Neural cell (in vitro differentiated cells): ENCODE data around the gene JUND. TPM values are rescaled to one million over a fixed set of nuclear protein-coding genes. Genes with fewer than 3 reads are reported as not detected.
A peak's percentile ranks its signal among the peaks of the same experiment; 100 is the strongest.

Source experiments
- H2AFZ ChIP-seq: fragments of 200-600, 300-800 bp; sonication (generic), shearing (Covaris generic); 2 replicates; pipeline ENCODE4 v1.6.0; 2014; ENCODE audit warnings: low read depth, mild to moderate bottlenecking, antibody characterized with exemption, low read length, moderate library complexity
- H3F3A ChIP-seq: fragments of 200-600 bp; shearing (Covaris generic); 2 replicates; pipeline ENCODE4 v1.6.1; 2016; ENCODE audit warnings: mild to moderate bottlenecking, moderate library complexity, mixed read lengths, antibody characterized with exemption, low read length; ENCODE audit not compliant: insufficient read depth, poor library complexity, severe bottlenecking
- H3K27ac ChIP-seq: fragments of 200-600, 300-800 bp; sonication (generic), shearing (Covaris generic); 2 replicates; pipeline ENCODE4 v1.5.1; 2014; ENCODE audit warnings: mild to moderate bottlenecking, low read length, moderate library complexity
- H3K27me3 ChIP-seq: fragments of 300-800, 200-600 bp; sonication (generic), shearing (Covaris generic); 2 replicates; pipeline ENCODE4 v1.6.0; 2014; ENCODE audit warnings: mild to moderate bottlenecking, low read depth, low read length, moderate library complexity; ENCODE audit not compliant: insufficient read depth
- H3K36me3 ChIP-seq: fragments of 300-800, 200-600 bp; sonication (generic), shearing (Covaris generic); 2 replicates; pipeline ENCODE4 v1.5.1; 2014; ENCODE audit warnings: mild to moderate bottlenecking, antibody characterized with exemption, low read length, moderate library complexity; ENCODE audit not compliant: insufficient read depth
- H3K4me2 ChIP-seq: fragments of 300-800, 200-600 bp; sonication (generic), shearing (Covaris generic); 2 replicates; pipeline ENCODE4 v1.6.0; 2014; ENCODE audit warnings: mild to moderate bottlenecking, low read length
- H3K4me3 ChIP-seq: fragments of 300-800, 200-600 bp; sonication (generic), shearing (Covaris generic); 2 replicates; pipeline ENCODE4 v1.5.1; 2014; ENCODE audit warnings: mild to moderate bottlenecking, low read length, moderate library complexity
- H3K79me2 ChIP-seq: fragments of 200-600 bp; shearing (Covaris generic); replicated peaks from 2 replicates; pipeline ENCODE4 v1.6.0; 2014; ENCODE audit warnings: mild to moderate bottlenecking, low read length, moderate library complexity; ENCODE audit not compliant: insufficient read depth
- H3K9ac ChIP-seq: fragments of 300-800, 200-600 bp; sonication (generic), shearing (Covaris generic); 2 replicates; pipeline ENCODE4 v1.6.1; 2016; ENCODE audit warnings: mild to moderate bottlenecking, low read length, mixed read lengths
- H3K9me2 ChIP-seq: fragments of 200-600 bp; shearing (Covaris generic); 2 replicates; pipeline ENCODE4 v1.6.1; 2016; ENCODE audit warnings: mild to moderate bottlenecking, low read length, mixed read lengths; ENCODE audit not compliant: insufficient read depth
- H3K9me3 ChIP-seq: fragments of 200-600, 300-800 bp; sonication (generic), shearing (Covaris generic); 2 replicates; pipeline ENCODE4 v1.6.1; 2016; ENCODE audit warnings: mild to moderate bottlenecking, mixed run types, low read length, moderate library complexity, mixed read lengths
- H4K20me1 ChIP-seq: fragments of 200-600 bp; shearing (Covaris generic); 2 replicates; pipeline ENCODE4 v1.6.1; 2016; ENCODE audit warnings: mild to moderate bottlenecking, mixed run types; ENCODE audit not compliant: insufficient read depth
- EP300 ChIP-seq: fragments of 450-650 bp; conservative IDR thresholded peaks from 2 replicates; pipeline ENCODE4 v1.6.1; 2014; ENCODE audit warnings: antibody characterized with exemption, mild to moderate bottlenecking, moderate library complexity; ENCODE audit not compliant: poor library complexity, severe bottlenecking
- EZH2 ChIP-seq: fragments of 200-600, 300-800 bp; shearing (Covaris generic), sonication (generic); IDR thresholded peaks from 2 replicates; pipeline ENCODE4 v1.6.1; 2014; ENCODE audit warnings: antibody characterized with exemption, low read length, borderline replicate concordance, mild to moderate bottlenecking; ENCODE audit not compliant: insufficient read depth, poor library complexity, severe bottlenecking
- MXI1 ChIP-seq: fragments of 450-650 bp; conservative IDR thresholded peaks from 2 replicates; pipeline ENCODE4 v1.6.1; 2014; ENCODE audit warnings: antibody characterized with exemption, mild to moderate bottlenecking; ENCODE audit not compliant: poor library complexity, severe bottlenecking
- POLR2AphosphoS5 ChIP-seq: IDR thresholded peaks from 2 replicates; pipeline ENCODE4 v1.6.1; 2012
- RAD21 ChIP-seq: fragments of 450-650 bp; conservative IDR thresholded peaks from 2 replicates; pipeline ENCODE4 v1.6.1; 2014; ENCODE audit warnings: antibody characterized with exemption, mild to moderate bottlenecking, moderate library complexity
- SMC3 ChIP-seq: fragments of 450-650 bp; conservative IDR thresholded peaks from 2 replicates; pipeline ENCODE4 v1.6.1; 2014; ENCODE audit warnings: antibody characterized with exemption, mild to moderate bottlenecking, moderate library complexity; ENCODE audit not compliant: poor library complexity
- TAF1 ChIP-seq: IDR thresholded peaks from 2 replicates; pipeline ENCODE4 v1.6.1; 2012; ENCODE audit warnings: low read depth
- polyA plus RNA-seq: library from polyadenylated mRNA; depleted of rRNA; stranded (reverse); fragments of >200 nt; gene quantifications from 2 replicates; pipeline ENCODE4 v1.2.3, GENCODE V29; 2014
- TF ChIP-seq, protein P1 (sequence below): fragments of 450-650 bp; IDR thresholded peaks from 2 replicates; pipeline ENCODE4 v1.5.1; 2014; ENCODE audit warnings: antibody characterized with exemption, mild to moderate bottlenecking, moderate library complexity; ENCODE audit not compliant: poor library complexity, severe bottlenecking
- TF ChIP-seq, protein P2 (sequence below): IDR thresholded peaks from 2 replicates; pipeline ENCODE4 v1.6.1; 2012; ENCODE audit warnings: borderline replicate concordance

JUND gene
- polyA plus RNA-seq, 1 donor from 2014 or later, result 94.9 TPM

DNA sequence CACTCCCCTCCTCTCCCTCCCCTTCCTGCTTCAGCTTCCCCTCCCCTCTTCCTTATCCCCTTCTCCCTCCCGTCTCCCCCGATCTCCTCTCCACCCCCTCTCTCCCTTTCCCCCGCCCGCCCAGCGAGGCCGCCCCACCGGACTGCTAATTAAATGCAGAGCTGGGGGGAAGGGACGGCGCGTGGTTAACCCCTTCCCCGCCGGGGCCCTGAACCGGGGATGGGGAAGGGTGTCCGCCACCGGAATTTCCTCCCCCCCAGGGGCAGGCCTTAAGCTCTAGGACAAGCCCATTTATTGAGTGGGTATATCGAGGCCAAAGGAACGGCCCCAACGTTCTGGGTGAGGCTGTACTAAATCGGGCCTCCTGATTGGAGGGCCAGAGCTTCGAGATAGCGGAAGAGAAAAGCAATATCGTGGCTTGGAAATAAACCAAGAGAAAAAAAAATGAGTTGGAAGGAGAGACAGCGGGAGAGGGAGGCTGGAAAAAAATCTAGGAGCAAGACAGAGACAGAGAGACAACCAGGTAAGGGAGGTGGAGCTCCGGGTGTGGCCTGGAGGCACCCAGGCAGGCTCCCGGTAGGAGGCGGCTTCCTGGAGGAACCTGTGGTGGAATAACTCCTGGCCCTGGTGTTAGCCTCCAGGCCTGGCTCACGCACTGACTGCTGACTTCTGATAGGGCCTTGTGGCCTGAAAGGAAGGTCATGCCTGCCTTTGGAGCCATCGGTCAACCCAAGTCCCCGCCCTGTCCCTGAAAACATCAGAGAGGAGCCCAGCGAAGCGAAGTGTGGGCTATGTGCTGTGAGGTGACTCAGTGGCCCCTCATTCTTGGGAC lies 11.6 kb upstream of the JUND start:
- no peaks in the 10 kb centered on the region for H3F3A ChIP-seq
- H2AFZ ChIP-seq, result no peak overlapping the region
- TF ChIP-seq EP300, result no peak
- TF ChIP-seq POLR2AphosphoS5, result no peak
- no peak for TF ChIP-seq SMC3
- TF ChIP-seq, protein P1, sequence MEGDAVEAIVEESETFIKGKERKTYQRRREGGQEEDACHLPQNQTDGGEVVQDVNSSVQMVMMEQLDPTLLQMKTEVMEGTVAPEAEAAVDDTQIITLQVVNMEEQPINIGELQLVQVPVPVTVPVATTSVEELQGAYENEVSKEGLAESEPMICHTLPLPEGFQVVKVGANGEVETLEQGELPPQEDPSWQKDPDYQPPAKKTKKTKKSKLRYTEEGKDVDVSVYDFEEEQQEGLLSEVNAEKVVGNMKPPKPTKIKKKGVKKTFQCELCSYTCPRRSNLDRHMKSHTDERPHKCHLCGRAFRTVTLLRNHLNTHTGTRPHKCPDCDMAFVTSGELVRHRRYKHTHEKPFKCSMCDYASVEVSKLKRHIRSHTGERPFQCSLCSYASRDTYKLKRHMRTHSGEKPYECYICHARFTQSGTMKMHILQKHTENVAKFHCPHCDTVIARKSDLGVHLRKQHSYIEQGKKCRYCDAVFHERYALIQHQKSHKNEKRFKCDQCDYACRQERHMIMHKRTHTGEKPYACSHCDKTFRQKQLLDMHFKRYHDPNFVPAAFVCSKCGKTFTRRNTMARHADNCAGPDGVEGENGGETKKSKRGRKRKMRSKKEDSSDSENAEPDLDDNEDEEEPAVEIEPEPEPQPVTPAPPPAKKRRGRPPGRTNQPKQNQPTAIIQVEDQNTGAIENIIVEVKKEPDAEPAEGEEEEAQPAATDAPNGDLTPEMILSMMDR, result no peak
- no peak for TF ChIP-seq RAD21
- TF ChIP-seq TAF1, result no peak
- TF ChIP-seq EZH2, result no peak
- TF ChIP-seq, protein P2, sequence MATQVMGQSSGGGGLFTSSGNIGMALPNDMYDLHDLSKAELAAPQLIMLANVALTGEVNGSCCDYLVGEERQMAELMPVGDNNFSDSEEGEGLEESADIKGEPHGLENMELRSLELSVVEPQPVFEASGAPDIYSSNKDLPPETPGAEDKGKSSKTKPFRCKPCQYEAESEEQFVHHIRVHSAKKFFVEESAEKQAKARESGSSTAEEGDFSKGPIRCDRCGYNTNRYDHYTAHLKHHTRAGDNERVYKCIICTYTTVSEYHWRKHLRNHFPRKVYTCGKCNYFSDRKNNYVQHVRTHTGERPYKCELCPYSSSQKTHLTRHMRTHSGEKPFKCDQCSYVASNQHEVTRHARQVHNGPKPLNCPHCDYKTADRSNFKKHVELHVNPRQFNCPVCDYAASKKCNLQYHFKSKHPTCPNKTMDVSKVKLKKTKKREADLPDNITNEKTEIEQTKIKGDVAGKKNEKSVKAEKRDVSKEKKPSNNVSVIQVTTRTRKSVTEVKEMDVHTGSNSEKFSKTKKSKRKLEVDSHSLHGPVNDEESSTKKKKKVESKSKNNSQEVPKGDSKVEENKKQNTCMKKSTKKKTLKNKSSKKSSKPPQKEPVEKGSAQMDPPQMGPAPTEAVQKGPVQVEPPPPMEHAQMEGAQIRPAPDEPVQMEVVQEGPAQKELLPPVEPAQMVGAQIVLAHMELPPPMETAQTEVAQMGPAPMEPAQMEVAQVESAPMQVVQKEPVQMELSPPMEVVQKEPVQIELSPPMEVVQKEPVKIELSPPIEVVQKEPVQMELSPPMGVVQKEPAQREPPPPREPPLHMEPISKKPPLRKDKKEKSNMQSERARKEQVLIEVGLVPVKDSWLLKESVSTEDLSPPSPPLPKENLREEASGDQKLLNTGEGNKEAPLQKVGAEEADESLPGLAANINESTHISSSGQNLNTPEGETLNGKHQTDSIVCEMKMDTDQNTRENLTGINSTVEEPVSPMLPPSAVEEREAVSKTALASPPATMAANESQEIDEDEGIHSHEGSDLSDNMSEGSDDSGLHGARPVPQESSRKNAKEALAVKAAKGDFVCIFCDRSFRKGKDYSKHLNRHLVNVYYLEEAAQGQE, result no peak
- no peak for TF ChIP-seq MXI1
- no peaks in the 10 kb centered on the region for H3K9me2 ChIP-seq
- H3K27me3 ChIP-seq, result no peaks in the 10 kb centered on the region
- no peaks in the 10 kb centered on the region for H3K9me3 ChIP-seq
- no peaks in the 10 kb centered on the region for H3K79me2 ChIP-seq
- peak overlapping the region; percentile 54 for H3K27ac ChIP-seq
- H3K9ac ChIP-seq, result peak overlapping the region; percentile 68
- peak overlapping the region; percentile 63 for H3K4me3 ChIP-seq
- no peaks in the 10 kb centered on the region for H3K36me3 ChIP-seq
- no peak overlapping the region for H3K4me2 ChIP-seq
- H4K20me1 ChIP-seq, result no peaks in the 10 kb centered on the region

- TF ChIP-seq, protein P1, result no peak
- TF ChIP-seq EP300 (peak; percentile 7), EZH2 (no peak), SMC3 (no peak), MXI1 (no peak), TAF1 (no peak), RAD21 (no peak)
- TF ChIP-seq, protein P2, result no peak
- H2AFZ ChIP-seq, result no peak overlapping the region
Measured at GRCh38 chr19:18292462-18292809, 11.0 kb upstream of the JUND start.

More at GRCh38 chr19:18292462-18292809, 11.0 kb upstream of the JUND start:
- peak overlapping the region; percentile 30 for H3K27ac ChIP-seq
- H3K9ac ChIP-seq, result peak overlapping the region; percentile 68
- H3F3A ChIP-seq, result no peaks in the 10 kb centered on the region
- peak overlapping the region; percentile 63 for H3K4me3 ChIP-seq
- H3K9me3 ChIP-seq, result no peaks in the 10 kb centered on the region
- H3K9me2 ChIP-seq, result no peaks in the 10 kb centered on the region
- no peaks in the 10 kb centered on the region for H3K27me3 ChIP-seq
- no peaks in the 10 kb centered on the region for H4K20me1 ChIP-seq
- H3K4me2 ChIP-seq, result peak overlapping the region; percentile 10
- no peaks in the 10 kb centered on the region for H3K36me3 ChIP-seq
- no peaks in the 10 kb centered on the region for H3K79me2 ChIP-seq
